Measurements from ENCODE around the gene RGL2. TPM values are rescaled to one million over a fixed set of nuclear protein-coding genes. Genes with fewer than 3 reads are reported as not detected.

The RGL2 gene
- total and polyA plus RNA-seq, 2 experiments from 2014 or later, result 63.3 to 82.1 TPM

GRCh38 chr6:33243476-33243875 is 55.3 kb downstream of the RGL2 start:
- Histone ChIP-seq H3K79me2 (no peaks in the 10 kb centered on the region), H3K27ac (no peak overlapping the region), H3K4me1 (ENCODE audit: insufficient read depth) (no peaks in the 10 kb centered on the region), H3K9me2 (replicated peaks; ENCODE audit: insufficient read depth) (no peaks in the 10 kb centered on the region), H3K9me3 (ENCODE audit: low read depth) (no peaks in the 10 kb centered on the region), H4K20me1 (ENCODE audit: insufficient read depth, poor library complexity, severe bottlenecking) (no peaks in the 10 kb centered on the region), H3K36me3 (replicated peaks; ENCODE audit: insufficient read depth, low read depth) (no peaks in the 10 kb centered on the region), H2AFZ (no peak overlapping the region), H3K4me3 (no peak overlapping the region), H3K27me3 (peaks cover 7% of the 10 kb centered on the region), H3K4me2 (no peak overlapping the region)
- no peak for TF ChIP-seq EZH2 (IDR thresholded peaks at IDR 0.05; ENCODE audit: borderline replicate concordance)
- TF ChIP-seq, protein P1, sequence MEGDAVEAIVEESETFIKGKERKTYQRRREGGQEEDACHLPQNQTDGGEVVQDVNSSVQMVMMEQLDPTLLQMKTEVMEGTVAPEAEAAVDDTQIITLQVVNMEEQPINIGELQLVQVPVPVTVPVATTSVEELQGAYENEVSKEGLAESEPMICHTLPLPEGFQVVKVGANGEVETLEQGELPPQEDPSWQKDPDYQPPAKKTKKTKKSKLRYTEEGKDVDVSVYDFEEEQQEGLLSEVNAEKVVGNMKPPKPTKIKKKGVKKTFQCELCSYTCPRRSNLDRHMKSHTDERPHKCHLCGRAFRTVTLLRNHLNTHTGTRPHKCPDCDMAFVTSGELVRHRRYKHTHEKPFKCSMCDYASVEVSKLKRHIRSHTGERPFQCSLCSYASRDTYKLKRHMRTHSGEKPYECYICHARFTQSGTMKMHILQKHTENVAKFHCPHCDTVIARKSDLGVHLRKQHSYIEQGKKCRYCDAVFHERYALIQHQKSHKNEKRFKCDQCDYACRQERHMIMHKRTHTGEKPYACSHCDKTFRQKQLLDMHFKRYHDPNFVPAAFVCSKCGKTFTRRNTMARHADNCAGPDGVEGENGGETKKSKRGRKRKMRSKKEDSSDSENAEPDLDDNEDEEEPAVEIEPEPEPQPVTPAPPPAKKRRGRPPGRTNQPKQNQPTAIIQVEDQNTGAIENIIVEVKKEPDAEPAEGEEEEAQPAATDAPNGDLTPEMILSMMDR (IDR thresholded peaks at IDR 0.05; ENCODE audit: poor library complexity), result no peak
- TF ChIP-seq EZH2phosphoT487 (IDR thresholded peaks at IDR 0.05; ENCODE audit: low read depth, severe bottlenecking, unreplicated experiment), result no peak
- WGBS (ENCODE audit: low lambda C conversion rate, missing lambda C conversion rate), result 64% methylated on average over 1 of the region's 1 CpG
- no peak for DNase-seq (ENCODE audit: low spot score)

DNA sequence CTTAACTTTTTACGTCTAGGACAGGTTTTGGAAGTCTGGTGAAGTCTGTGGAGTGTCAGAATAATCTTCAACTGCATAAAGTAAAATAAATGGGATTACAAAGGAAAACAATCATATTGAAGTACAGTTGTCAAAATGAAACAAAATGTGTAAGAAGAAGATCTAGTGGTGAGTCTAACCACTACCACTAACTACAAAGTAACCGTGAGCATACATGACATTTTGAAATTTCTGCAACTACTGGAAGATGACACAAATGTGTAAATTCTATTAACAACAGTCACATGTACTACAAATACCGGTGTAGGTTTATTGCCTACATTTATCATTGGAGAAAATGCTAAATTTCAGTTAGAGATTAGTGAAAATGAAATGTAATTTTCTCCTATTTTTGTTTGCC is 56.8 kb downstream of the RGL2 start:
- Histone ChIP-seq H3K36me3 (replicated peaks; ENCODE audit: insufficient read depth, low read depth) (no peaks in the 10 kb centered on the region), H3K9me3 (ENCODE audit: low read depth) (no peaks in the 10 kb centered on the region), H3K4me3 (no peak overlapping the region), H3K27ac (no peak overlapping the region), H2AFZ (no peak overlapping the region), H3K4me2 (no peak overlapping the region), H4K20me1 (ENCODE audit: insufficient read depth, poor library complexity, severe bottlenecking) (no peaks in the 10 kb centered on the region), H3K27me3 (peaks cover 7% of the 10 kb centered on the region), H3K79me2 (no peaks in the 10 kb centered on the region), H3K9me2 (replicated peaks; ENCODE audit: insufficient read depth) (no peaks in the 10 kb centered on the region), H3K4me1 (ENCODE audit: insufficient read depth) (no peaks in the 10 kb centered on the region)
- DNase-seq (ENCODE audit: low spot score), result no peak
- no peak for TF ChIP-seq EZH2 (IDR thresholded peaks at IDR 0.05; ENCODE audit: borderline replicate concordance)
- no peak for TF ChIP-seq EZH2phosphoT487 (IDR thresholded peaks at IDR 0.05; ENCODE audit: low read depth, severe bottlenecking, unreplicated experiment)
- TF ChIP-seq, protein P1 (IDR thresholded peaks at IDR 0.05; ENCODE audit: poor library complexity), result no peak
- 74% methylated on average over 3 of the region's 3 CpGs for WGBS (ENCODE audit: low lambda C conversion rate, missing lambda C conversion rate)

Small RNAs within 50 kb of the gene (microRNA-seq; reads per million reads assigned to microRNA genes)
- not detected for gene MIR6834
- gene MIR6873, result not detected

Other genes starting within 250 kb of the RGL2 start
- 2.6 and 5.3 TPM in 2 replicates for gene HLA-DPA1, start 225.3 kb downstream of the RGL2 start, total RNA-seq
- gene HLA-DPA1, start 225.3 kb downstream of the RGL2 start, polyA plus RNA-seq, result 1.7 and 4.7 TPM in 2 replicates
- gene HLA-DPB1, start 223.0 kb downstream of the RGL2 start, total RNA-seq, result 18.0 and 22.1 TPM in 2 replicates
- 12.4 and 16.0 TPM in 2 replicates for gene HLA-DPB1, start 223.0 kb downstream of the RGL2 start, polyA plus RNA-seq
- 2.5 and 3.0 TPM in 2 replicates for gene COL11A2, start 106.5 kb downstream of the RGL2 start, total RNA-seq
- 4.2 and 4.7 TPM in 2 replicates for gene COL11A2, start 106.5 kb downstream of the RGL2 start, polyA plus RNA-seq
- gene RXRB, start 98.3 kb downstream of the RGL2 start, total RNA-seq, result 14.2 and 17.0 TPM in 2 replicates
- 24.6 and 29.8 TPM in 2 replicates for gene RXRB, start 98.3 kb downstream of the RGL2 start, polyA plus RNA-seq
- gene SLC39A7, start 98.1 kb downstream of the RGL2 start, total RNA-seq, result 118 and 130 TPM in 2 replicates
- gene SLC39A7, start 98.1 kb downstream of the RGL2 start, polyA plus RNA-seq, result 46.4 and 55.0 TPM in 2 replicates
- 6.0 and 7.8 TPM in 2 replicates for gene HSD17B8, start 94.3 kb downstream of the RGL2 start, total RNA-seq
- gene HSD17B8, start 94.3 kb downstream of the RGL2 start, polyA plus RNA-seq, result 11.1 and 12.9 TPM in 2 replicates
- gene RING1, start 90.4 kb downstream of the RGL2 start, total RNA-seq, result 25.0 and 25.6 TPM in 2 replicates
- 32.3 and 32.5 TPM in 2 replicates for gene RING1, start 90.4 kb downstream of the RGL2 start, polyA plus RNA-seq
- 28.8 and 43.2 TPM in 2 replicates for gene VPS52, start 27.1 kb downstream of the RGL2 start, total RNA-seq
- 42.5 and 48.3 TPM in 2 replicates for gene VPS52, start 27.1 kb downstream of the RGL2 start, polyA plus RNA-seq
- gene RPS18, start 26.9 kb downstream of the RGL2 start, total RNA-seq, result 3,293 and 3,728 TPM in 2 replicates
- gene RPS18, start 26.9 kb downstream of the RGL2 start, polyA plus RNA-seq, result 1,497 and 1,517 TPM in 2 replicates
- gene B3GALT4, start 21.8 kb downstream of the RGL2 start, total RNA-seq, result 2.0 and 5.2 TPM in 2 replicates
- 5.7 and 8.1 TPM in 2 replicates for gene B3GALT4, start 21.8 kb downstream of the RGL2 start, polyA plus RNA-seq
- gene WDR46, start 9.7 kb downstream of the RGL2 start, total RNA-seq, result 46.6 and 51.1 TPM in 2 replicates
- gene WDR46, start 9.7 kb downstream of the RGL2 start, polyA plus RNA-seq, result 70.1 and 84.2 TPM in 2 replicates
- gene PFDN6, start 9.3 kb downstream of the RGL2 start, total RNA-seq, result 43.9 and 52.7 TPM in 2 replicates
- gene PFDN6, start 9.3 kb downstream of the RGL2 start, polyA plus RNA-seq, result 19.5 and 27.2 TPM in 2 replicates
- gene TAPBP, start 15.1 kb upstream of the RGL2 start, total RNA-seq, result 39.1 and 59.3 TPM in 2 replicates
- 108 and 116 TPM in 2 replicates for gene TAPBP, start 15.1 kb upstream of the RGL2 start, polyA plus RNA-seq
- gene ZBTB22, start 18.8 kb upstream of the RGL2 start, total RNA-seq, result 21.6 and 23.4 TPM in 2 replicates
- gene ZBTB22, start 18.8 kb upstream of the RGL2 start, polyA plus RNA-seq, result 23.2 and 23.8 TPM in 2 replicates
- gene DAXX, start 24.0 kb upstream of the RGL2 start, total RNA-seq, result 26.4 and 31.0 TPM in 2 replicates
- 28.4 and 35.3 TPM in 2 replicates for gene DAXX, start 24.0 kb upstream of the RGL2 start, polyA plus RNA-seq
- gene KIFC1, start 92.9 kb upstream of the RGL2 start, total RNA-seq, result 6.9 and 12.7 TPM in 2 replicates
- 6.1 and 6.6 TPM in 2 replicates for gene KIFC1, start 92.9 kb upstream of the RGL2 start, polyA plus RNA-seq
- 37.2 and 44.4 TPM in 2 replicates for gene PHF1, start 112.1 kb upstream of the RGL2 start, total RNA-seq
- 42.4 and 53.0 TPM in 2 replicates for gene PHF1, start 112.1 kb upstream of the RGL2 start, polyA plus RNA-seq
- gene CUTA, start 119.2 kb upstream of the RGL2 start, total RNA-seq, result 121 and 150 TPM in 2 replicates
- 349 and 357 TPM in 2 replicates for gene CUTA, start 119.2 kb upstream of the RGL2 start, polyA plus RNA-seq
- 5.3 and 6.6 TPM in 2 replicates for gene SYNGAP1, start 121.1 kb upstream of the RGL2 start, total RNA-seq
- 4.9 and 5.7 TPM in 2 replicates for gene SYNGAP1, start 121.1 kb upstream of the RGL2 start, polyA plus RNA-seq
- 5.1 and 6.2 TPM in 2 replicates for gene ZBTB9, start 155.6 kb upstream of the RGL2 start, total RNA-seq
- gene ZBTB9, start 155.6 kb upstream of the RGL2 start, polyA plus RNA-seq, result 5.0 and 6.7 TPM in 2 replicates